Retinal pigment epithelial cell (primary cell): ENCODE measurements around the gene PRR22.
A peak's percentile ranks its signal among the peaks of the same experiment; 100 is the strongest.

Experiments
- DNase-seq: peaks from one replicate; pipeline ENCODE4 v3.0.0-alpha.2; 2010; ENCODE audit warnings: low read depth
- H3K4me3 ChIP-seq: 2 replicates; pipeline ENCODE4 v1.5.1; 2011; ENCODE audit warnings: mild to moderate bottlenecking, low read length, control low read depth, moderate library complexity
- CTCF ChIP-seq: conservative IDR thresholded peaks from 2 replicates; pipeline ENCODE4 v1.5.1; 2011; ENCODE audit warnings: low read depth, low read length, control low read depth, inconsistent platforms

The PRR22 gene

GRCh38 chr19:5827891-5828660 is 43.5 kb upstream of the PRR22 start:
- peak overlapping the region; percentile 69 for H3K4me3 ChIP-seq
- TF ChIP-seq CTCF: no peak
- peak; percentile 57 for DNase-seq

GRCh38 chr19:5827342-5827890 is 42.9 kb upstream of the PRR22 start:
- no peak for TF ChIP-seq CTCF
- H3K4me3 ChIP-seq: peak overlapping the region; percentile 36
- no peak for DNase-seq

DNA sequence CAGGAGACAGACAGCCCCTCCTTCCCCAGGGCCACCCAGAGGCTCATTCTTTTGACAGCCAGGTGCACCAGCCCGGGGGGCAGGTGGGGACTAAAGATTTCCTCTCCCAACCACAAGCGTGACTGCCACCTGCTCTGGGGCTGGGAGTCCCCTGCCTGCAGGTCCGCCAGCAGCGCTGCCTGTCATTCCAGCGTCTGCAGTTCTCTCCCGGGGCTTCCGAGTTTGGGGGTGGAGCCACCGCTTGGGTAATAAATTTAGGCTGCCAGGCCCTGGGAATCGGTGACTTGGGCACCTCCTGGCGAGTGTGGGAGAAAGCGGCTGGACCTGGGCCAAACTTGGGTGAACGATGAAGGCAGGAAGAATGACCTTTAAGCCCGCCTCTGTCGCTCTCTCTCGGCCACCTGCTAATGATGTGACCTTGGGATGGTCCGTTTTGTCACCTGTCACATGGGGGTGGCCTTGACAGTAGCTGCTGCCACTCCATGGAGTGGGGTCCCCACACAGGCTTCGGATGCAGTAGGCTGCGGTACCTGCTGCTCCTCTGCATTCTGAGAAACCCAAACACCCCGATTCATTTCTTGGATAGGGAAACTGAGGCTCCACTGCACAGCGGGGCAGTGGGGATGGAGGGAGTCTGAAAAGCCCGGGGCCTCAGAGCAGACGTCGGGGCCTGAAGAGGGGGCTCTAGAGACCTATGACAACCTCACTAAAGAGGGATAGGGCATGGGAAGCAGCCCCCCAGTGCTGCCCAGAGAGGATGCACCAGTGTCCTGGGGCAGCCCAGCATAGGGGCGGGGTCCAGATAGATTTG is 42.2 kb upstream of the PRR22 start:
- no peak overlapping the region for H3K4me3 ChIP-seq
- no peak for DNase-seq
- peak; percentile 12 for TF ChIP-seq CTCF

- no peak for DNase-seq
- H3K4me3 ChIP-seq: no peak overlapping the region
- TF ChIP-seq CTCF: no peak
Measured at GRCh38 chr19:5825178-5825577, 40.6 kb upstream of the PRR22 start.

DNA sequence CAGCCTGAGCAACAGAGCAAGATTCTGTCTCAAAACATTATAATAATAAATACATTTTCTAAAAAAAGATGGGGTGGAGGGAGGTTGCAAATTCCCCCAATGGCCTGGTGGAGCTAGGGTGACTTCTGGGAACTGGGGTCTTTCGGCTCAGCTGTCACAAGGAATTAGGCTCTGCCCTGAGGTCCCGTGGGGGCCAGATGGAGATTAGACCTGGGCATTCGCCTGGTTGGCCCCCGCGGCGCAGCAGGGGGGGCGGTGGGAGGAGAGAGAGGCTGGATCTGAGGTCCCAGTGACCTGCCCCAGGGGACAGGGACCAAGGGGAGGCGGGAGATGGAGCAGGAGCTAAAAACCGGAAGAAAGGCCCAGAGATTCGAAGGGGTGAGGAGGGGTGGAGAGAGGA is 40.2 kb upstream of the PRR22 start:
- DNase-seq: no peak
- no peak for TF ChIP-seq CTCF
- no peak overlapping the region for H3K4me3 ChIP-seq

DNA sequence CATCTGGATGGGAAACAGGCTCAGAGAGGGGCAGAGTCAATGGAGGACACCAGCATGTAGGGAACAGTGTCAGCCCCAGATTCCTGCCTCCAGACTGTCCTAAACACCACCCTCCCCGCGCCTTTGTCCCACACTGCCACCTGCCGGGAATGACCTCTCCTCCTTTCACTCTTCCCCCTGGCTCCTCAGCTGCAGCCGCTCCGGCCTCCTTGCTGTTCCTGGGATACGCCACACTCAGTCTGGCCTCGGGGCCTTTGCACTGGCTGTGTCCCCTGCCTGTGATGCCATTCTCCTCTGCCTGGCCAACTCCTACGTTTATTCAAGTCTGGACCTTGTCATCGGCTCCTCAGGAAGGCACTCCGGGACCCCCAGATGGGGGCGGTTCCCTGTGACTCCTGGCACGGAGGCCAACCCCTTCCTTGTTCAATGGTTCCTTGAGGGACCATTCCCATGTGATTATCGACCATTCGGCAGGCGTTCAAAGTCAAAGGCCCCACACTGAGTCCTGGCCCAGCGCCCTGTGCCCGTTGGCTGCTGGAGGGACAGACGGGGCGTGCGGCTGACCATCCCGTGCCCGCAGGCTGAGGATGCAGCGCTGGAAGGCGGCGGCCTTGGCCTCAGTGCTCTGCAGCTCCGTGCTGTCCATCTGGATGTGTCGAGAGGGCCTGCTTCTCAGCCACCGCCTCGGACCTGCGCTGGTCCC is 39.2 kb upstream of the PRR22 start:
- no peak overlapping the region for H3K4me3 ChIP-seq
- peak; percentile 32 for TF ChIP-seq CTCF
- no peak for DNase-seq
